Hindlimb muscle (tissue), 1 donor: ENCODE data around the gene NPB. TPM values are rescaled to one million over a fixed set of nuclear protein-coding genes. Genes with fewer than 3 reads are reported as not detected.
"Not testable (repeated sequence)": the region's sequence is repeated elsewhere in the genome, so short reads cannot be mapped to it uniquely, and the experiment has no call there.

ENCODE experiments used
- DNase-seq: peaks from one replicate; pipeline ENCODE4 v3.0.0-alpha.2; 2013
- polyA plus RNA-seq: library from polyadenylated mRNA; unstranded; fragments of 120-200 nt; gene quantifications from one replicate; pipeline ENCODE4 v1.2.1, GENCODE V29; 2013; ENCODE audit not compliant: insufficient read length

NPB gene
- polyA plus RNA-seq, 1 donor: 0.96 TPM

DNA sequence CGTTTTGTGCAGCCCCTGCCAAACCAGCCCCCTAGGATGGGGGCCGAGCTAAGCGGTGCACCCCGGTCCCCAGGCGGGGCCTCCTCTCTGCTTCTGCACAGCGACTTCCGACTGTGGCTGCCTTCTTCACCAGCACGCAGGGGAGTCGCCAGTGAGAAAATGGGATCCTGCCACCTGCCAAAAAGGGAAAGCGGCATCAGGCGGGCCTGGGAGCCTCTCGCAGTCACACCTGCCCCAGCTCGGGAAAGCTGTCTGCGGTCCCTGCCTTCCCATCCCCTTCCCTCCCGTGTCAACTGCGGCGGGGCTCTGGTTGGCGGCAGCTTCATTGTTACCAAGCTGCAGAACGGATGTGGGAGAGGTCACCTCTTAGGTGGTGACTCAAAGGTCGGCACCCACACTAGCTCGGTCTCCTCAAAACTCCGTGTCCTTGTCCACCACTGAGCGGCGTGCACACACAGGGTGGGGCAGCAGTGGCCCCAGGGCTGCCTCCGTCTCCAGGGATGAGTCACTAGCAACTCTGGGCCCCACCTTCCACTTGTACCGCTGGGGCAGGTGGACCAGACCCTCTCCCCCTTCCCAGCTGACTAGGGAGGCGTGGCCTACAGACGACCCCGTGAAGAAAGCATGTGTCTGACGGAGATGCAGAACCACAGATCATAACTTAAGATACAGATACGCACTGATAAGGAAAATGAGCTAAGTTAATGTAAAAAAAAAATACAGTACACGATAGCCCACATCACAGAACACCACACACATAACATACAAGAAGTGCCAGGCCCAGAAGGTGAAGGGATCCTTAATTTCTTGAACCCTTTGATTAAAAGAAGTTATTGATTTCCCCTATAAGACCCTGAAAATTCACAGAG, 10.6 kb downstream of the NPB start:
- DNase-seq: no peak

DNA sequence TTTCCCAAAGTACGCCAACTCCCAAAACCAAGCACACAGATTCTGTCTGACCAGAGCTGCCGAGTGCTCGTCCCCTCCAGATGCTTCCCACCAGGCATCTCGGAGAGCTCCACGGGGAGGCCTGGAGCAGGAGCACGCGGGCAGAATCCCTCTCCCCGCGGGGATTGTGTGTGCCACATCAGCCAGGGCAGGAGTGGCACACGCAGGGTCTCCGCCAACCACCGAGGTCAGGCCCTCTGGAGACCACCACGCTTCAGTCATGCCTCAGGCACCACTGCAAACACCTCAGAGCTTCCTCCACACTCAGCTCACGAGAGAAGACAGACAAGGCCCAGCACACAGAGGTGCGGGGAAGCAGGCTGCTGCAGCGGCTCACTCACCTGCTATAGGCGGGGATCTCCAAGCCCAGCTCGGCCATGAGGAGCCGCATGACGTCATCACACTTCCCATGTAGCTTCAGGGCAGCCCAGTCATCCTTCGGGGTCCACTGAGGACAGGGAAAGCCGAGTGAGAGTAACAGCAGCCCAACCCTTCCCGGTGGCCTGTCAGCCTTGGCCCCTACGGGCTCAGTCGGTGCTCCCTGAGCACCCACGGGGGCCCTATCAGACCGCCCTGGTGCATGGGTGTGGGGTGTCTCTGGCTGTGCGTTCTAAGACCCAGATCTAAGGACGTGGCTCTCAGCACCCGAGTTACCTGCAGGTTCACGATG, 11.5 kb downstream of the NPB start:
- DNase-seq: no peak

- DNase-seq: no peak
These were observed 12.2 kb downstream of the NPB start for GRCh38 chr17:81914103-81914850.

- no peak for DNase-seq
These were observed 13.3 kb downstream of the NPB start for GRCh38 chr17:81915331-81915730.

GRCh38 chr17:81916234-81917001, 14.4 kb downstream of the NPB start:
- no peak for DNase-seq

DNA sequence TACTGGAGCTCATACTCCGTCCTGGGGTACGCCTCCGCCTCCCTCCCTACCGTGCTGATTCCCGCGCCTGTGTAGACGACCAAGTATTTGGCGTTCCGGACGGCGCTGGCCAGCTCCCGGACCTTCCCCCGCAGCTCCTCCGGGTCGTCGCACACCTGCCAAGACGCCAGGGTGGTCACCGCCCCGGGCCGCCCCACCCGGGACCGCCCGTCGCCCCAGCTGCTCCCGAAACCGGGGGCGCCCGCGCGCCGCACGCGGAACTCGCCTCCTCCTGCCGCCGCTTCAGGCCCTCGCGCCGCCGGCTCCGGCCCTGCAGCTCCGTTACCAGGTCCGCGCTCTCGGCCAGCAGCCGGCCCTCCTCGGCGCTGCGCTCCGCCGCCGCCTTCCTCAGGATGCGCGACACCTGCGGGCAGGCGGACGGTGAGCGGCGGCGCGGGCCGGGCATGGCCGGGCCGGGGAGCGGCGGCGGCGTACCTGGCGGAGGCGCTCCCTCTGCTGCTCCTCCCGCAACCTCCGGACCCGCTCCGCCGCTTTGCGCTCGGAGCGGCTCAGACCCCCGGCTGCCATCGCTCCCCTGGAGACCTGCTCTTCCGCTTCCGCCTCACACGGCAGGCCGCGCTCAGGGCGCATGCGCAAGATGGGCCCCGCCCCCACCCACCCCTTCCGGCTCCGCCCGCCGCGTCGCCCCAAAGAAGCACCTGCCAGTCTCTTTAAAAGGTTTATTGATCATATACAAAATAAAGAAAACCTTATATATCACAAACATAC, 15.7 kb downstream of the NPB start, which contains the start of gene SIRT7:
TSS of gene SIRT7 (minus strand) at position 612 of the 768 bp plus-strand sequence. CDS start at position 567, 45 bp downstream.
- peak; percentile 80 for DNase-seq

DNA sequence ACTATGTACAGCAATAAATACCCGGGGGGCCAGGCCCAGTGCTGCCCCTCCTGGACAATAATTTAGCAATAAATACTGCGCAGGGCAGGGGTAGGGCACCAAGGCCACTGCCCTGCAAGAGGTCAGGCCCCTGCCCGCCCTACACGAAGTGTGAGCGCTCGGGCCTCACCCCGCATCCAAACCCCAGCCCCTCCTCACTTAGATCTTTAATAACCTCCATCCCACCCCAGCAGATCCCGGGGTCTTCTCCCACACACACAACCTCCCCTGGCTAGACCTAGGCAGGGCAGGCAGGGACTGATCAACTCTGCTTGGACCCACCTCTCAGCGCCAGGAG, 16.3 kb downstream of the NPB start:
- not testable (repeated sequence) for DNase-seq

GRCh38 chr17:81918832-81919545, 17.0 kb downstream of the NPB start:
- no peak for DNase-seq

- no peak for DNase-seq
These were observed 18.8 kb downstream of the NPB start for GRCh38 chr17:81920612-81921536.

GRCh38 chr17:81921537-81921862, 19.5 kb downstream of the NPB start:
- DNase-seq: no peak

DNA sequence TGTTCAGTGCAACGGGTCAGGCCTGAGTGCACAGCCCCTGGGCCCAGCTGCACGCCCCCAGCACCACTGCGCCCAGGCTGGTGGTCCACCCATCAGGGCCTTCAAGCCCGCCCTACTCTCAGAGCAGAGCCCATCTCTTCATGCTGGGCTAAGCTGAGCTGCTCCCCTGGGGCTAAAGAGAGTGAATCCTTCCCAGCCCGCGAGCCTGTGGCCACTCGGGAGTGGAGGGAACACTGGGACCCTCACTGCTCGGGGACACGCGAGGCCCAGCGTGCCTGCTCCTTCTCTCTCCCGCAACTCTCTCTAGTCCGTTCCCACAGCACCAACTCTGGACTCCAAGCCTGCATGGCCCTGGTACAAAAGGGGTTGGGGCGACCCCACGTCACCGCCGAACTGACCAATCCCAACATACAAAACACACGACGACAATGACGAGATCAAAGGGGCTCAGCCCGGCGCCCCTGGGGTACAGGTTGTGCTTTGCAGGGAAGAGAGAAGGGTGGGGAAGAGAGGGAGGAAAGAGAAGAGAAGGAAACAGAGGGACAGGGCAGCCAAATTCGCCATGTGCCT, 20.0 kb downstream of the NPB start:
- no peak for DNase-seq

DNA sequence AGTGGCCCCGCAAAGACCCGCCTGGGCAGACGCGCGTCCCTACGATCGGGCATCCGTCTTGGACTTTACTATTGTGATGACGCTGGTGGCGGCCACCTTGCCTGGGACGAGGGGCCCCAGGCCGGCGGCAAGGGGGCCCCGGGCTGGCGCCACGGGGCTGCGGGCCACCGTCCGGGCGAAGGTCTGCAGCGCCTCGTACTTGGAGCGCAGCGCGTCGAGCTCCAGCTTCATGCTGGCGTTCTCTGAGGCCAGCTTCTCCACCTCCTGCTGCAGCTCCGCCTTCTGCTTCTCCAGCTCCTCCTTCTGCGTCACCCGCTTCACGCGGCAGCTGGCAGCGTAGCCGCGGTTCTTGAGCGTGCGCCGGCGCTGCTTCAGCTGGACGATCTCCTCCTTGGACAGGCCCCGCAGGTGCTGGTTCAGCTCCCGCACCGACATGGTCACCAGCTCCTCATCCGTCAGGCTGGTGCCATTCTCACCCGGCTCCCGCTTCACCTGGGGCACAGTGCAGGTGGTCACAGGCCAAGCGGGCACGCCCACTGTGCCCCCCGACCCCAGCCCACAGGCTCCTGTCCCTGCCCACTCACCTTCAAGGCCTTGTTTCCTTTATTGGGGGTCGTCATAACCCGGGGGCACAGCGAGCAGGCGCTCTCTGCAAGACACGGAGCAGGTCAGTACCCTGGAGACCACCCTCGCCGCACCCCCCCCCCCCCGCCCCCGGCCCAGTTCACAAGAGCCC, 20.7 kb downstream of the NPB start:
- no peak for DNase-seq

GRCh38 chr17:81923302-81924260, 21.5 kb downstream of the NPB start:
- peak; percentile 56 for DNase-seq

- no peak for DNase-seq
These were observed 22.8 kb downstream of the NPB start for GRCh38 chr17:81924557-81925532.

DNA sequence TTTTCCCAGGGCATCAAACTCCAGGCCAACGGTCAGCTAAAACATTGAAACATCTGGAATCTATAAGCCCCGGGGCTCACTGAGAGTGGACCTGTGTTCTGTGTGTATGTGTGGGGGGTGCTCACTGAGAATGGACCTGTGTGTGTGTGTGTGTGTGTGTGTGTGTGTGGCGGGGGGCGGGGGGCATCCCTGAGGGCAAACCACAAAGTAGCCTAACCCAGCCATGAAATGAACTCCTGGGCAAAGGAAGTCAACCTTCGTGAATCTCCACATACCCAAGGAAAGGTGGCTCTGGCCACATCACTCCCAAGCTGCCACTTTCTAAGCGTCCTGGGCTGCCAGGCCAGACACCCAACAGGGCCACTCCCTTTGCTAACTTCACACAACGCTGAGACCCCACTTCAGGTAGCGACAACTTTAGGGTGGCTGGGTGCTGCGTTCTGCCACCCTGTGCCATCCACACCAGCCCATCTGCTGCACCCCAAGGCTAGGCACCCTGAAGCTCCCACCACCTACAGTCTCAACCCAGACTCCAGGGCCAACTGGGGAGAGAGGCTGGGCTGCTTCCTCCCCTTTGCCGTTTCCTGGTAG, 23.9 kb downstream of the NPB start:
- no peak for DNase-seq
